HEK293 (cell line): ENCODE data around the gene ERICH6B.

Experiments used
- CTCF ChIA-PET: fragments of 350-600 bp; formaldehyde crosslinking; extraction: SDS; loops from one replicate; lab custom pipeline; 2021; ENCODE audit warnings: antibody characterized with exemption; lab: Yijun Ruan, JAX
- POLR2A ChIA-PET: fragments of 300-600 bp; formaldehyde crosslinking; extraction: SDS; loops from one replicate; lab custom pipeline; 2020; ENCODE audit warnings: antibody characterized with exemption, inconsistent platforms; lab: Yijun Ruan, JAX
- H3K27ac ChIP-seq: fragments of 200-500 bp; sonication (Bioruptor generic); 2 replicates; pipeline ENCODE4 v1.5.1; 2014; ENCODE audit warnings: low read depth, low read length, control low read depth, inconsistent platforms; ENCODE audit errors: extremely low read depth
- H3K36me3 ChIP-seq, 2 experiments: fragments of 200-500 bp in 1 of 2; sonication (Bioruptor generic) in 1 of 2; 1 replicate in 1 of 2; 2 replicates in 1 of 2; pipeline ENCODE4 v1.5.1; 2014 to 2017; ENCODE audit warnings: inconsistent platforms in 2 of 2, low read length in 2 of 2; ENCODE audit not compliant: control insufficient read depth in 2 of 2, insufficient read depth in 1 of 2
- H3K4me1 ChIP-seq: fragments of 200-500 bp; sonication (Bioruptor generic); 2 replicates; pipeline ENCODE4 v1.5.1; 2014; ENCODE audit warnings: mild to moderate bottlenecking, low read length, inconsistent platforms; ENCODE audit not compliant: control insufficient read depth, insufficient read depth
- H3K4me3 ChIP-seq: 2 replicates; pipeline ENCODE4 v1.5.1; 2011; ENCODE audit warnings: low read depth, mild to moderate bottlenecking, control low read depth, low read length, moderate library complexity
- H3K9me3 ChIP-seq: fragments of 200-500 bp; sonication (Bioruptor generic); 2 replicates; pipeline ENCODE4 v1.5.1; 2014; ENCODE audit warnings: low read depth, low read length, inconsistent platforms; ENCODE audit not compliant: control insufficient read depth, insufficient read depth
- GLIS2 ChIP-seq: fragments of 450-650 bp; formaldehyde crosslinking; IDR thresholded peaks from 2 replicates; pipeline ENCODE4 v1.5.1; 2016; ENCODE audit warnings: missing biosample characterization, missing genetic modification characterization
- KLF8 ChIP-seq: fragments of 450-650 bp; formaldehyde crosslinking; IDR thresholded peaks from 2 replicates; pipeline ENCODE4 v1.5.1; 2016; ENCODE audit warnings: missing biosample characterization, missing genetic modification characterization
- OSR2 ChIP-seq: fragments of 450-650 bp; formaldehyde crosslinking; IDR thresholded peaks from 2 replicates; pipeline ENCODE4 v1.5.1; 2016; ENCODE audit warnings: missing biosample characterization, missing genetic modification characterization
- REPIN1 ChIP-seq: fragments of 450-650 bp; formaldehyde crosslinking; IDR thresholded peaks from 2 replicates; pipeline ENCODE4 v1.5.1; 2017; ENCODE audit warnings: missing biosample characterization, missing genetic modification characterization, low read depth
- WT1 ChIP-seq: fragments of 450-650 bp; formaldehyde crosslinking; IDR thresholded peaks from 2 replicates; pipeline ENCODE4 v1.5.1; 2016; ENCODE audit warnings: missing biosample characterization, missing genetic modification characterization
- ZBTB20 ChIP-seq: fragments of 450-650 bp; formaldehyde crosslinking; IDR thresholded peaks from 2 replicates; pipeline ENCODE4 v1.5.1; 2016; ENCODE audit warnings: missing biosample characterization, missing genetic modification characterization
- ZFHX2 ChIP-seq: fragments of 450-650 bp; formaldehyde crosslinking; conservative IDR thresholded peaks from 2 replicates; pipeline ENCODE4 v1.5.1; 2016; ENCODE audit warnings: missing biosample characterization, missing genetic modification characterization
- ZFP3 ChIP-seq: fragments of 450-650 bp; formaldehyde crosslinking; IDR thresholded peaks from 2 replicates; pipeline ENCODE4 v1.5.1; 2016; ENCODE audit warnings: low read depth, missing biosample characterization, missing genetic modification characterization
- ZNF121 ChIP-seq: fragments of 450-650 bp; formaldehyde crosslinking; IDR thresholded peaks from 2 replicates; pipeline ENCODE4 v1.5.1; 2016; ENCODE audit warnings: missing biosample characterization, missing genetic modification characterization
- ZNF133 ChIP-seq: fragments of 450-650 bp; formaldehyde crosslinking; IDR thresholded peaks from 2 replicates; pipeline ENCODE4 v1.5.1; 2016; ENCODE audit warnings: missing biosample characterization, missing genetic modification characterization
- ZNF223 ChIP-seq: fragments of 450-650 bp; formaldehyde crosslinking; IDR thresholded peaks from 2 replicates; pipeline ENCODE4 v1.5.1; 2016; ENCODE audit warnings: missing biosample characterization, missing genetic modification characterization
- ZNF23 ChIP-seq: fragments of 450-650 bp; formaldehyde crosslinking; IDR thresholded peaks from 2 replicates; pipeline ENCODE4 v1.5.1; 2016; ENCODE audit warnings: missing biosample characterization, missing genetic modification characterization, borderline replicate concordance
- ZNF239 ChIP-seq: fragments of 450-650 bp; formaldehyde crosslinking; IDR thresholded peaks from 2 replicates; pipeline ENCODE4 v1.5.1; 2016; ENCODE audit warnings: missing biosample characterization, missing genetic modification characterization
- ZNF274 ChIP-seq, 2 experiments: fragments of 200-500 bp in 1 of 2; fragments of 450-650 bp in 1 of 2; sonication (Bioruptor generic) in 1 of 2; formaldehyde crosslinking in 1 of 2; IDR thresholded peaks; 2 replicates each; pipeline versions ENCODE4 v1.5.1 to v1.6.1; 2014 to 2016; ENCODE audit warnings: borderline replicate concordance in 1 of 2, inconsistent platforms in 1 of 2, low read length in 1 of 2, missing biosample characterization in 1 of 2, missing genetic modification characterization in 1 of 2
- ZNF37A ChIP-seq: fragments of 450-650 bp; IDR thresholded peaks from 2 replicates; pipeline ENCODE4 v1.5.1; 2018; ENCODE audit warnings: missing biosample characterization, missing genetic modification characterization
- ZNF423 ChIP-seq: fragments of 450-650 bp; formaldehyde crosslinking; IDR thresholded peaks from 2 replicates; pipeline ENCODE4 v1.5.1; 2016; ENCODE audit warnings: missing biosample characterization, missing genetic modification characterization
- ZNF623 ChIP-seq: fragments of 450-650 bp; formaldehyde crosslinking; IDR thresholded peaks from 2 replicates; pipeline ENCODE4 v1.5.1; 2016; ENCODE audit warnings: missing biosample characterization, missing genetic modification characterization
- ZNF629 ChIP-seq: fragments of 450-650 bp; formaldehyde crosslinking; IDR thresholded peaks from 2 replicates; pipeline ENCODE4 v1.5.1; 2017; ENCODE audit warnings: missing biosample characterization, missing genetic modification characterization
- ZNF658 ChIP-seq: fragments of 450-650 bp; formaldehyde crosslinking; IDR thresholded peaks from 2 replicates; pipeline ENCODE4; 2016; ENCODE audit warnings: missing biosample characterization, missing genetic modification characterization
- ZNF707 ChIP-seq: fragments of 450-650 bp; formaldehyde crosslinking; IDR thresholded peaks from 2 replicates; pipeline ENCODE4 v1.5.1; 2016; ENCODE audit warnings: missing biosample characterization, missing genetic modification characterization
- ZNF785 ChIP-seq: fragments of 450-650 bp; formaldehyde crosslinking; IDR thresholded peaks from 2 replicates; pipeline ENCODE4 v1.5.1; 2016; ENCODE audit warnings: missing biosample characterization, missing genetic modification characterization
- ZNF830 ChIP-seq: fragments of 450-650 bp; IDR thresholded peaks from 2 replicates; pipeline ENCODE4 v1.5.0; 2018; ENCODE audit warnings: missing biosample characterization, missing genetic modification characterization, low read depth, mild to moderate bottlenecking, moderate library complexity
- ZNF837 ChIP-seq: fragments of 450-650 bp; formaldehyde crosslinking; IDR thresholded peaks from 2 replicates; pipeline ENCODE4 v1.5.1; 2016; ENCODE audit warnings: missing biosample characterization, missing genetic modification characterization
- ZXDB ChIP-seq: fragments of 450-650 bp; formaldehyde crosslinking; IDR thresholded peaks from 2 replicates; pipeline ENCODE4 v1.5.1; 2016; ENCODE audit warnings: missing biosample characterization, missing genetic modification characterization
- TF ChIP-seq, protein P1 (sequence below): fragments of 450-650 bp; formaldehyde crosslinking; IDR thresholded peaks from 2 replicates; pipeline ENCODE4 v1.5.1; 2016; ENCODE audit warnings: missing biosample characterization, missing genetic modification characterization
- TF ChIP-seq, protein P2 (sequence below): fragments of 450-650 bp; formaldehyde crosslinking; IDR thresholded peaks from 2 replicates; pipeline ENCODE4 v1.5.1; 2016; ENCODE audit warnings: missing biosample characterization, missing genetic modification characterization
- TF ChIP-seq, protein P3 (sequence below): fragments of 450-650 bp; IDR thresholded peaks from 2 replicates; pipeline ENCODE4 v1.5.1; 2018; ENCODE audit warnings: missing biosample characterization, mild to moderate bottlenecking, missing genetic modification characterization

The ERICH6B gene

DNA sequence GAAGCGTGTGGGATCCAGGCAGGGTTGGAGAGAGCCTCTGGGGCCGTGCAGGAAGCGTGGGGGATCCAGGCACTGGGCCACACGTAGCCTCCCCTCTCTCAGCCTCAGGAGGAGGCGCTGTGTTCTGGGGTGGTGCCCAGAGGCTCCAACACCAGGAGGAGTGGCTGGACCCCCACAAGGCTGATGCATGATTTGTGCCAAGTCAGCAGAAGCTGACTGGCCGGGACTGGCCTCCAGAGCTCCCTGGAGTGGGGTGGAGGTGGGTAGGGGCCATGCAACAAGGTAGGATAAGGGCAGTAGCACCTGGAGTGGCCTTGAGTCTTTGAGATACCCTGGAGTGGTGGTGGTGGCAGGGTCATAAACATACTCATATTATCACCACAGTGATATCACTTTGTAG lies 75.3 kb downstream of the ERICH6B start:
- Histone ChIP-seq H3K36me3 (peaks cover 0 to 8% of the 10 kb centered on the region in 2 experiments; a peak in 1 of 3 replicates), H3K9me3 (no peaks in the 10 kb centered on the region), H3K4me3 (no peak overlapping the region), H3K27ac (no peak overlapping the region), H3K4me1 (no peaks in the 10 kb centered on the region)
- POLR2A ChIA-PET = interaction anchor here (0.6 kb wide), 1 partner anchor 173 kb away, joined by 3 read pairs; no protein-coding TSS in a partner anchor
- TF ChIP-seq ZFHX2 (tag by site-specific recombination) (no peak), REPIN1 (tag by site-specific recombination) (no peak), GLIS2 (tag by site-specific recombination) (0 out of 2 replicates have a peak, but pooled peaks have one; percentile 30), ZNF629 (tag by site-specific recombination) (no peak), ZNF121 (tag by site-specific recombination) (no peak)
- CTCF ChIA-PET = no interaction called here

DNA sequence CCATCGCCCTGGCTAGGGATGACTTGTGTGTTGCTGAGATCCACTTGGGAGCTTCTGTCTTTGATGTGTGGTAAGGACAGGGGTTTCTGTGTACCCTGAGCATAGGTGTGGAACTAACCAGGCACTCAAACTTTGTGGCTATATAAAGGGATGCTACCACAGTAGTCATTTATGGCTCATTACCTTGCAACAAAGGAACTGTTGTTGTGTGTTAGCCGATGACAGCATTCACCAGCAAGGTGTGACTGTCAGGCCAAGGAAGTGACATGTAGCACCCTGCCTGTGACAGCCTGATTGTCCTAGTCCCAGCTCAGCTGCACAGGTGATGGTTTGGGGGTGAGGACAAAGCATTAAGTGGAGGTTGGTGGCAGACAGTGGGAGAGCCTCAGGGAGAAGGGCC lies 77.2 kb downstream of the ERICH6B start:
- no peak overlapping the region for H3K27ac ChIP-seq
- H3K4me1 ChIP-seq = no peaks in the 10 kb centered on the region
- no peak overlapping the region for H3K4me3 ChIP-seq
- TF ChIP-seq ZNF37A = no peak
- TF ChIP-seq OSR2 (tag by site-specific recombination) = peak; percentile 62; the same call in 1 of the 2 replicates
- no peak for TF ChIP-seq ZNF23 (tag by site-specific recombination)
- TF ChIP-seq, all 188 proteins: peak for 1
- POLR2A ChIA-PET = no interaction called here
- H3K36me3 ChIP-seq = peaks cover 0 to 23% of the 10 kb centered on the region in 2 experiments; a peak in 1 of 3 replicates
- CTCF ChIA-PET = no interaction called here
- H3K9me3 ChIP-seq = no peaks in the 10 kb centered on the region

DNA sequence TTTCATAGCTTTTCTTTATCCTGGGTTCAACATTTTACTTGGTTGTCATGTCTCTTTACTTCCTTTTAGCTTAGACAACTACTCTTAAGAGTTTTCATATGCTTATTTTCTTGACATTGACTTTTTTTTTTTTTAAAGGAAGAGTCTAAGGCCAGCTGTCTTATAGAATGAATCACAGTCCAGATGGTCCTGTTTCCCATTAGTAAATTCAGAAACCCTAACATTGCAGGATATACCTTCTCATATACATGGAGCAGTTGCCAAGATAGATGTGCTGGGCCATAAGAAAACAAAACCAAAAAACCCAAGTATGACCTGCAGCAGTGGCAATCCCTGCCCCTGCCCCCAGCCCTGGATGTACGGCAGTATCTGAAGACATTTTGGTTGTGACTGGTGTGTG lies 78.0 kb downstream of the ERICH6B start:
- TF ChIP-seq ZNF239 (no peak), ZNF837 (tag by site-specific recombination) (no peak), ZNF623 (tag by site-specific recombination) (no peak), ZNF223 (tag by site-specific recombination) (no peak), ZXDB (no peak), ZBTB20 (no peak), ZNF423 (tag by site-specific recombination) (no peak), ZNF785 (tag by site-specific recombination) (no peak)
- Histone ChIP-seq H3K4me1 (no peaks in the 10 kb centered on the region), H3K27ac (no peak overlapping the region), H3K4me3 (no peak overlapping the region), H3K9me3 (no peaks in the 10 kb centered on the region), H3K36me3 (peaks cover 0 to 28% of the 10 kb centered on the region in 2 experiments; a peak in 1 of 3 replicates)
- POLR2A ChIA-PET = no interaction called here
- CTCF ChIA-PET = no interaction called here

DNA sequence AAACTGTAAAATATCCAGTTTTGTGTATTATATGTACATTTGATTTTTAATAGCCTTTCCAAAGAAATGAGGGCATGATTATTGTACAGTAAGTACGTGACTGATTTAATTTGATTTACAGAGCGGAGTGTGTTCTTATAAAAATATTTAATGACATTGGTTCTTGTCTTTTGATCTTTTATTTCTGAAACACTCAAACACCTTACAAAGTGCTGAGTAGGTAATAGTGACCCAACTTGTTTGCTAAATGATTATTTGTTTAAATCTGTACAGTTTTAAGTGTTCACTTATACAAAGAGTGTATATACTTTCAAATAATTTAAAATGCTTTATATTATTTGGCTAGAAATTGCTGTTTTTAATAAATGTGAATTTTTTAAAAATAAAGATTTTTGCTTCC lies 79.3 kb downstream of the ERICH6B start:
- Histone ChIP-seq H3K4me1 (no peaks in the 10 kb centered on the region), H3K27ac (no peak overlapping the region), H3K9me3 (no peaks in the 10 kb centered on the region), H3K36me3 (peaks cover 0 to 36% of the 10 kb centered on the region in 2 experiments; a peak in 1 of 3 replicates), H3K4me3 (no peak overlapping the region)
- ChIA-PET CTCF (interaction anchor here (0.6 kb wide), 1 partner anchor 9 kb away, joined by 3 read pairs; no protein-coding TSS in a partner anchor), POLR2A (no interaction called here)
- no peak for TF ChIP-seq ZNF658 (tag by site-specific recombination)
- TF ChIP-seq ZNF830 = no peak
- TF ChIP-seq ZNF707 (tag by site-specific recombination) = no peak
- no peak for TF ChIP-seq WT1 (tag by site-specific recombination)
- TF ChIP-seq, protein P1, sequence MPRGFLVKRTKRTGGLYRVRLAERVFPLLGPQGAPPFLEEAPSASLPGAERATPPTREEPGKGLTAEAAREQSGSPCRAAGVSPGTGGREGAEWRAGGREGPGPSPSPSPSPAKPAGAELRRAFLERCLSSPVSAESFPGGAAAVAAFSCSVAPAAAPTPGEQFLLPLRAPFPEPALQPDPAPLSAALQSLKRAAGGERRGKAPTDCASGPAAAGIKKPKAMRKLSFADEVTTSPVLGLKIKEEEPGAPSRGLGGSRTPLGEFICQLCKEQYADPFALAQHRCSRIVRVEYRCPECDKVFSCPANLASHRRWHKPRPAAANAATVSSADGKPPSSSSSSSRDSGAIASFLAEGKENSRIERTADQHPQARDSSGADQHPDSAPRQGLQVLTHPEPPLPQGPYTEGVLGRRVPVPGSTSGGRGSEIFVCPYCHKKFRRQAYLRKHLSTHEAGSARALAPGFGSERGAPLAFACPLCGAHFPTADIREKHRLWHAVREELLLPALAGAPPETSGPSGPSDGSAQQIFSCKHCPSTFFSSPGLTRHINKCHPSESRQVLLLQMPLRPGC = no peak
- TF ChIP-seq ZNF274 (IDR thresholded peaks at IDR 0.05; ENCODE audit: low read length) = no peak
- no peak for TF ChIP-seq ZNF274 (tag by site-specific recombination; IDR thresholded peaks at IDR 0.05; ENCODE audit: borderline replicate concordance)
- no peak for TF ChIP-seq KLF8
- TF ChIP-seq, protein P2, sequence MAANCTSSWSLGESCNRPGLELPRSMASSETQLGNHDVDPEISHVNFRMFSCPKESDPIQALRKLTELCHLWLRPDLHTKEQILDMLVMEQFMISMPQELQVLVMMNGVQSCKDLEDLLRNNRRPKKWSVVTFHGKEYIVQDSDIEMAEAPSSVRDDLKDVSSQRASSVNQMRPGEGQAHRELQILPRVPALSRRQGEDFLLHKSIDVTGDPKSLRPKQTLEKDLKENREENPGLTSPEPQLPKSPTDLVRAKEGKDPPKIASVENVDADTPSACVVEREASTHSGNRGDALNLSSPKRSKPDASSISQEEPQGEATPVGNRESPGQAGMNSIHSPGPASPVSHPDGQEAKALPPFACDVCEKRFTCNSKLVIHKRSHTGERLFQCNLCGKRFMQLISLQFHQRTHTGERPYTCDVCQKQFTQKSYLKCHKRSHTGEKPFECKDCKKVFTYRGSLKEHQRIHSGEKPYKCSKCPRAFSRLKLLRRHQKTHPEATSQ (tag by site-specific recombination) = no peak
- TF ChIP-seq, protein P3, sequence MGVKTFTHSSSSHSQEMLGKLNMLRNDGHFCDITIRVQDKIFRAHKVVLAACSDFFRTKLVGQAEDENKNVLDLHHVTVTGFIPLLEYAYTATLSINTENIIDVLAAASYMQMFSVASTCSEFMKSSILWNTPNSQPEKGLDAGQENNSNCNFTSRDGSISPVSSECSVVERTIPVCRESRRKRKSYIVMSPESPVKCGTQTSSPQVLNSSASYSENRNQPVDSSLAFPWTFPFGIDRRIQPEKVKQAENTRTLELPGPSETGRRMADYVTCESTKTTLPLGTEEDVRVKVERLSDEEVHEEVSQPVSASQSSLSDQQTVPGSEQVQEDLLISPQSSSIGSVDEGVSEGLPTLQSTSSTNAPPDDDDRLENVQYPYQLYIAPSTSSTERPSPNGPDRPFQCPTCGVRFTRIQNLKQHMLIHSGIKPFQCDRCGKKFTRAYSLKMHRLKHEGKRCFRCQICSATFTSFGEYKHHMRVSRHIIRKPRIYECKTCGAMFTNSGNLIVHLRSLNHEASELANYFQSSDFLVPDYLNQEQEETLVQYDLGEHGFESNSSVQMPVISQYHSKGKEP (tag by site-specific recombination) = no peak
- no peak for TF ChIP-seq ZNF133
- no peak for TF ChIP-seq ZFP3 (tag by site-specific recombination)
